22Rv1 (cell line): ENCODE data around the gene GNRH2.

Source experiments
- CTCF ChIP-seq: fragments of 450-650 bp; IDR thresholded peaks from 2 replicates; pipeline ENCODE4 v1.5.1; 2017; ENCODE audit warnings: mild to moderate bottlenecking
- ZFX ChIP-seq: fragments of 450-650 bp; IDR thresholded peaks from 2 replicates; pipeline ENCODE4 v1.6.1; 2017; ENCODE audit warnings: antibody characterized with exemption, borderline replicate concordance

- TF ChIP-seq CTCF (no peak), ZFX (peak; percentile 29; the same call in 1 of the 2 replicates)
These were observed 2.6 kb downstream of the GNRH2 start, which contains the start of gene MRPS26 for GRCh38 chr20:3045816-3046676.
